KMS-11 (cell line): Measurements from ENCODE around the gene AGER.

ENCODE experiments used
- H2AFZ ChIP-seq: fragments of 200-600 bp; sonication (generic); 2 replicates; pipeline ENCODE4 v1.6.1; 2016; ENCODE audit warnings: antibody characterized with exemption, mixed run types, low read depth
- H3K27ac ChIP-seq: fragments of 200-600 bp; sonication (generic); 2 replicates; pipeline ENCODE4 v1.6.1; 2016; ENCODE audit warnings: mild to moderate bottlenecking, mixed run types
- H3K27me3 ChIP-seq: fragments of 200-600 bp; sonication (generic); 2 replicates; pipeline ENCODE4 v1.6.1; 2017; ENCODE audit warnings: mild to moderate bottlenecking, low read depth, mixed run types, moderate library complexity; ENCODE audit not compliant: insufficient read depth
- H3K36me3 ChIP-seq: fragments of 200-600 bp; sonication (generic); 2 replicates; pipeline ENCODE4 v1.6.1; 2017; ENCODE audit warnings: mild to moderate bottlenecking, mixed run types; ENCODE audit not compliant: insufficient read depth
- H3K4me1 ChIP-seq: fragments of 200-600 bp; sonication (generic); 2 replicates; pipeline ENCODE4 v1.6.1; 2016; ENCODE audit warnings: mild to moderate bottlenecking, low read depth, mixed run types; ENCODE audit not compliant: poor library complexity, severe bottlenecking
- H3K4me2 ChIP-seq: fragments of 200-600 bp; sonication (generic); 2 replicates; pipeline ENCODE4 v1.7.0; 2016; ENCODE audit warnings: mild to moderate bottlenecking, mixed run types
- H3K4me3 ChIP-seq: fragments of 200-600 bp; sonication (generic); IDR thresholded peaks from 2 replicates; pipeline ENCODE4 v1.6.1; 2017; ENCODE audit warnings: low read depth, low read length, mixed read lengths; ENCODE audit not compliant: insufficient read depth
- H3K79me2 ChIP-seq: fragments of 200-600 bp; sonication (generic); 2 replicates; pipeline ENCODE4 v1.6.1; 2016; ENCODE audit warnings: low read depth, mixed run types; ENCODE audit not compliant: insufficient read depth
- H3K9ac ChIP-seq: fragments of 200-600 bp; sonication (generic); 2 replicates; pipeline ENCODE4 v1.6.1; 2016; ENCODE audit warnings: mild to moderate bottlenecking, mixed run types
- H4K20me1 ChIP-seq: fragments of 200-600 bp; sonication (generic); 2 replicates; pipeline ENCODE4 v1.6.1; 2016; ENCODE audit warnings: mild to moderate bottlenecking, mixed run types; ENCODE audit not compliant: insufficient read depth
- TF ChIP-seq, protein P1 (sequence below): fragments of 200-600 bp; sonication (generic); conservative IDR thresholded peaks from 2 replicates; pipeline ENCODE4 v1.6.1; 2017; ENCODE audit warnings: low read depth, mild to moderate bottlenecking, antibody characterized with exemption, low read length, moderate library complexity, mixed read lengths

Gene AGER

DNA sequence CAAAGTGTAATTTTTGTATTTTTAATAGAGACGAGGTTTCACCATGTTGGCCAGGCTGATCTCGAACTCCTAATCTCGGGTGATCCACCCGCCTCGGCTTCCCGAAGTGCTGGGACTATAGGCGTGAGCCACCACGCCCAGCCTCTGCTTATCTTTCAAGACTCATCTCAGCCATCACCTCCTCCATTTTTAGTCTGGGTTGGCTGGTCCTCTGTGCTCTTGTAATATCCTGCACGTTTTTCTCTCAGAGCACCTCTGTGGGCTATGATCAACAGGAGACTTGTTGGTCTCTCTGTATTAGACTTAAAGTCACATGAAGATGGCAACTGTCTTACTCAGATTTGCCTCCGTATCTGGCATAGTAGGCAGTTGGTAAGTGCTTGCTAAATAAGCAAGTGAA lies 32.2 kb upstream of the AGER start:
- Histone ChIP-seq H2AFZ (no peak overlapping the region), H3K27me3 (no peaks in the 10 kb centered on the region; the same call in 1 of the 2 replicates), H3K4me1 (no peaks in the 10 kb centered on the region), H3K9ac (no peak overlapping the region), H3K79me2 (no peaks in the 10 kb centered on the region), H3K4me3 (no peak overlapping the region), H3K36me3 (no peaks in the 10 kb centered on the region), H4K20me1 (no peaks in the 10 kb centered on the region), H3K27ac (no peak overlapping the region), H3K4me2 (no peak overlapping the region)
- TF ChIP-seq, protein P1, sequence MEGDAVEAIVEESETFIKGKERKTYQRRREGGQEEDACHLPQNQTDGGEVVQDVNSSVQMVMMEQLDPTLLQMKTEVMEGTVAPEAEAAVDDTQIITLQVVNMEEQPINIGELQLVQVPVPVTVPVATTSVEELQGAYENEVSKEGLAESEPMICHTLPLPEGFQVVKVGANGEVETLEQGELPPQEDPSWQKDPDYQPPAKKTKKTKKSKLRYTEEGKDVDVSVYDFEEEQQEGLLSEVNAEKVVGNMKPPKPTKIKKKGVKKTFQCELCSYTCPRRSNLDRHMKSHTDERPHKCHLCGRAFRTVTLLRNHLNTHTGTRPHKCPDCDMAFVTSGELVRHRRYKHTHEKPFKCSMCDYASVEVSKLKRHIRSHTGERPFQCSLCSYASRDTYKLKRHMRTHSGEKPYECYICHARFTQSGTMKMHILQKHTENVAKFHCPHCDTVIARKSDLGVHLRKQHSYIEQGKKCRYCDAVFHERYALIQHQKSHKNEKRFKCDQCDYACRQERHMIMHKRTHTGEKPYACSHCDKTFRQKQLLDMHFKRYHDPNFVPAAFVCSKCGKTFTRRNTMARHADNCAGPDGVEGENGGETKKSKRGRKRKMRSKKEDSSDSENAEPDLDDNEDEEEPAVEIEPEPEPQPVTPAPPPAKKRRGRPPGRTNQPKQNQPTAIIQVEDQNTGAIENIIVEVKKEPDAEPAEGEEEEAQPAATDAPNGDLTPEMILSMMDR = no peak

DNA sequence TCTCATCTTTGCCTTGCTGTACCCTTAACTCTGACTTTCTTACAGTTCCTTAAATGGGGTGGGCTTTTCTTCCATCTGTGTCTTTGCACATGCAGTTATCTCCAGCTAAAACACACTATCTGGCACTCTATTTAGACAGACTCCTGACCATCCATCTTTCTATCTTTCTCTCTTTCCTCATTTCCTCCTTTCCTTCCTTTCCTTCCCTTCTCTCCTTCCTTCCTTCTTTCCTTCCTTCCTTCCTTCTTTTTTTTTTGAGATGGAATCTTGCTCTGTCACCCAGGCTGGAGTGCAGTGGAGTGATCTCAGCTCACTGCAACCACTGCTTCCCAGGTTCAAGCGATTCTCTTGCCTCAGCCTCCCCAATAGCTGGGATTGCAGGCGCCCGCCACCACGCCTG lies 31.6 kb upstream of the AGER start:
- Histone ChIP-seq H2AFZ (no peak overlapping the region), H4K20me1 (no peaks in the 10 kb centered on the region), H3K79me2 (no peaks in the 10 kb centered on the region), H3K36me3 (no peaks in the 10 kb centered on the region), H3K9ac (no peak overlapping the region), H3K27ac (no peak overlapping the region), H3K27me3 (no peaks in the 10 kb centered on the region; the same call in 1 of the 2 replicates), H3K4me2 (no peak overlapping the region), H3K4me3 (no peak overlapping the region), H3K4me1 (no peaks in the 10 kb centered on the region)
- TF ChIP-seq, protein P1 = no peak

DNA sequence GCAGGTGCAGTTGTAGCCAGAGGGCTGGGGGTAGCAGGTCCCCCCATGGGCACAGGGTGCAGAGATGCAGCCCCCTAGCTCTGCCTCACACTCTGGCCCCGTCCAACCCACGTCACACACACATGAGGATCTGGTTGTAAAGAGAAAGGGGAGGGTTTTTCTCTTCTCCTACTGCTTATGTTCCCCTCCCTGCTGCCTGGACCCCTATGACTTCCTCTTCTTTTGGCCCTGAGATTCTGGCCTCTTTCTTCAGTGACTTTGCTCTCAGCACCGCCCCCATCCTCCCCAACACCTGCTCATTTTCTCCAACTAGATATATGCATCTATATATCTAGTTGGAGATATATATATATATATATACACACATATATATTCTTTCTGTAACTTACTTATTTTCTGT lies 30.1 kb upstream of the AGER start:
- H3K9ac ChIP-seq = no peak overlapping the region
- TF ChIP-seq, protein P1 = no peak
- H2AFZ ChIP-seq = no peak overlapping the region
- H3K4me2 ChIP-seq = no peak overlapping the region
- H3K79me2 ChIP-seq = no peaks in the 10 kb centered on the region
- H3K36me3 ChIP-seq = no peaks in the 10 kb centered on the region
- H4K20me1 ChIP-seq = no peaks in the 10 kb centered on the region
- H3K4me3 ChIP-seq = no peak overlapping the region
- no peak overlapping the region for H3K27ac ChIP-seq
- no peaks in the 10 kb centered on the region for H3K4me1 ChIP-seq
- no peaks in the 10 kb centered on the region; the same call in 1 of the 2 replicates for H3K27me3 ChIP-seq

DNA sequence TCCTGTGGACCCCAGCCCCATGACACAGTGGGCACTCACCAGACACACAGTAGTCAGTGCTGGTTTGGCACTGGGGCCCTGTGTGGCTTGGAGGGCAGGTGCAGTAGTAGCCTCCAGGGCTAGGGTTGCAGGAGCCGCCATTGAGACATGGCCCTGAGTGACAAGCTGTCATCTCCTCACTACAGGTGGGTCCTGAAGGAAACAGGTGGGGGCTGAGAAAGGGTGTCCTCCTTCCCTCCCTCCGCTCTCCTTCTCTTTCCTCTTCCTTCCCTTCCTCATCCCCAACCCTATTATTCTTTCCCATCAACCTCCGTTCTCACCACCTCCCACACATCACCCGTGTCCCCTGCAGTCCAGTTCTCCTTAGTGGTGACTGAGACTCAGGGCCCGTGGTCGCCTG lies 29.6 kb upstream of the AGER start:
- no peaks in the 10 kb centered on the region for H3K4me1 ChIP-seq
- no peaks in the 10 kb centered on the region for H3K79me2 ChIP-seq
- H4K20me1 ChIP-seq = no peaks in the 10 kb centered on the region
- no peak overlapping the region for H2AFZ ChIP-seq
- no peak overlapping the region for H3K27ac ChIP-seq
- H3K36me3 ChIP-seq = no peaks in the 10 kb centered on the region
- H3K9ac ChIP-seq = no peak overlapping the region
- no peak overlapping the region for H3K4me3 ChIP-seq
- TF ChIP-seq, protein P1 = no peak
- no peaks in the 10 kb centered on the region; the same call in 1 of the 2 replicates for H3K27me3 ChIP-seq
- H3K4me2 ChIP-seq = no peak overlapping the region
